WTC11 (cell line): Measurements from ENCODE around the gene VWA5B1. TPM values are rescaled to one million over a fixed set of nuclear protein-coding genes. Genes with fewer than 3 reads are reported as not detected.

ENCODE experiments used
- ATAC-seq: fragments of 200-7000 bp; cut with Tn5 transposase; 2 replicates; pipeline ENCODE4 v1.10.0; 2021; ENCODE audit warnings: mild to moderate bottlenecking, moderate library complexity
- CTCF ChIA-PET: fragments of 300-600 bp; sonication (Branson Sonifier 250); formaldehyde crosslinking; loops from one replicate; lab custom pipeline; 2021; ENCODE audit warnings: antibody characterized with exemption; lab: Charles Lee
- POLR2A ChIA-PET: fragments of 350-600 bp; sonication (Branson Sonifier 250); formaldehyde crosslinking; loops from one replicate; lab custom pipeline; 2021; ENCODE audit warnings: antibody characterized with exemption; lab: Charles Lee
- DNase-seq: peaks from one replicate; pipeline ENCODE4 v3.0.0; 2021; ENCODE audit warnings: low spot score
- H3K27ac Mint-ChIP-seq: 2 replicates; pipeline ENCODE4 v1.8.0; 2021; ENCODE audit warnings: mixed read lengths
- H3K27me3 Mint-ChIP-seq: 2 replicates; pipeline ENCODE4 v1.8.0; 2021; ENCODE audit warnings: low read depth, mild to moderate bottlenecking, moderate library complexity, mixed read lengths
- H3K36me3 Mint-ChIP-seq: 2 replicates; pipeline ENCODE4 v1.8.0; 2021; ENCODE audit warnings: mixed read lengths
- H3K4me1 Mint-ChIP-seq: 2 replicates; pipeline ENCODE4 v1.8.0; 2022; ENCODE audit warnings: mixed read lengths
- H3K4me3 Mint-ChIP-seq: 2 replicates; pipeline ENCODE4 v1.8.0; 2021; ENCODE audit warnings: mild to moderate bottlenecking, moderate library complexity, mixed read lengths
- H3K9me3 Mint-ChIP-seq: 2 replicates; pipeline ENCODE4 v1.8.0; 2021; ENCODE audit warnings: mixed read lengths
- ARID4B ChIP-seq: sonication (generic); formaldehyde crosslinking; IDR thresholded peaks from 2 replicates; pipeline ENCODE4 v1.8.0; 2023; ENCODE audit warnings: missing genetic modification reagents, mild to moderate bottlenecking, borderline replicate concordance
- CREM ChIP-seq: sonication (generic); formaldehyde crosslinking; IDR thresholded peaks from 2 replicates; pipeline ENCODE4 v1.8.1; 2022; ENCODE audit warnings: mild to moderate bottlenecking, missing genetic modification reagents, moderate library complexity
- EMX1 ChIP-seq: fragments of 250-450 bp; sonication (Bioruptor Pico); IDR thresholded peaks from 2 replicates; pipeline ENCODE4 v1.8.0; 2021; ENCODE audit warnings: mild to moderate bottlenecking
- ETV6 ChIP-seq: sonication (generic); formaldehyde crosslinking; IDR thresholded peaks from 2 replicates; pipeline ENCODE4 v1.8.1; 2022; ENCODE audit warnings: mild to moderate bottlenecking, missing genetic modification reagents
- HMGA2 ChIP-seq: fragments of 250-450 bp; sonication (Bioruptor Pico); IDR thresholded peaks from 2 replicates; pipeline ENCODE4 v1.4.0; 2021; ENCODE audit warnings: mild to moderate bottlenecking, moderate library complexity
- MXD4 ChIP-seq: fragments of 250-450 bp; sonication (Bioruptor Pico); IDR thresholded peaks from 2 replicates; pipeline ENCODE4 v1.8.0; 2021; ENCODE audit warnings: mild to moderate bottlenecking, moderate library complexity, borderline replicate concordance
- MYBL2 ChIP-seq: sonication (generic); formaldehyde crosslinking; IDR thresholded peaks from 2 replicates; pipeline ENCODE4 v1.8.1; 2023; ENCODE audit warnings: mild to moderate bottlenecking, moderate library complexity, missing genetic modification reagents
- NR3C1 ChIP-seq: sonication (generic); formaldehyde crosslinking; conservative IDR thresholded peaks from 2 replicates; pipeline ENCODE4 v1.8.1; 2023; ENCODE audit warnings: low read depth, mild to moderate bottlenecking, missing genetic modification reagents
- PRRX2 ChIP-seq: fragments of 250-450 bp; sonication (Bioruptor Pico); IDR thresholded peaks from 2 replicates; pipeline ENCODE4 v1.8.0; 2021; ENCODE audit warnings: mild to moderate bottlenecking
- RELA ChIP-seq: sonication (generic); formaldehyde crosslinking; IDR thresholded peaks from 2 replicates; pipeline ENCODE4 v1.8.1; 2022; ENCODE audit warnings: missing genetic modification reagents, mild to moderate bottlenecking, borderline replicate concordance
- RORB ChIP-seq: fragments of 250-450 bp; sonication (Bioruptor Pico); IDR thresholded peaks from 2 replicates; pipeline ENCODE4 v1.9.0; 2021; ENCODE audit warnings: mild to moderate bottlenecking
- SMAD4 ChIP-seq: sonication (generic); formaldehyde crosslinking; IDR thresholded peaks from 2 replicates; pipeline ENCODE4 v1.8.0; 2022; ENCODE audit warnings: mild to moderate bottlenecking, missing genetic modification reagents
- TEAD4 ChIP-seq: sonication (generic); formaldehyde crosslinking; IDR thresholded peaks from 2 replicates; pipeline ENCODE4 v1.8.0; 2022; ENCODE audit warnings: mild to moderate bottlenecking, missing genetic modification reagents
- ZNF138 ChIP-seq: sonication (generic); formaldehyde crosslinking; conservative IDR thresholded peaks from 2 replicates; pipeline ENCODE4 v1.8.1; 2022; ENCODE audit warnings: mild to moderate bottlenecking, moderate library complexity, missing genetic modification reagents
- ZNF232 ChIP-seq: sonication (generic); formaldehyde crosslinking; IDR thresholded peaks from 2 replicates; pipeline ENCODE4 v1.8.0; 2022; ENCODE audit warnings: mild to moderate bottlenecking, missing genetic modification reagents
- ZNF317 ChIP-seq: sonication (generic); formaldehyde crosslinking; IDR thresholded peaks from 2 replicates; pipeline ENCODE4 v1.8.1; 2023; ENCODE audit warnings: low read depth, mild to moderate bottlenecking, moderate library complexity, missing genetic modification reagents, borderline replicate concordance
- ZNF423 ChIP-seq: fragments of 250-450 bp; sonication (Bioruptor Pico); IDR thresholded peaks from 2 replicates; pipeline ENCODE4 v2.1.2; 2022; ENCODE audit warnings: mild to moderate bottlenecking, moderate library complexity
- total RNA-seq: library from RNA; stranded (reverse); gene quantifications from 3 replicates; pipeline ENCODE4 v1.2.3, GENCODE V29; 2021
- TF ChIP-seq, protein P1 (sequence below): sonication (generic); formaldehyde crosslinking; IDR thresholded peaks from 2 replicates; pipeline ENCODE4 v1.8.0; 2022; ENCODE audit warnings: mild to moderate bottlenecking, missing genetic modification reagents
- TF ChIP-seq, protein P2 (sequence below): sonication (generic); formaldehyde crosslinking; IDR thresholded peaks from 2 replicates; pipeline ENCODE4 v1.8.1; 2023; ENCODE audit warnings: mild to moderate bottlenecking, missing genetic modification reagents, moderate library complexity
- TF ChIP-seq, protein P3 (sequence below): sonication (generic); formaldehyde crosslinking; IDR thresholded peaks from 2 replicates; pipeline ENCODE4 v1.8.1; 2022; ENCODE audit warnings: low read depth, missing genetic modification reagents, borderline replicate concordance
- TF ChIP-seq, protein P4 (sequence below): sonication (generic); formaldehyde crosslinking; conservative IDR thresholded peaks from 2 replicates; pipeline ENCODE4 v1.8.1; 2023; ENCODE audit warnings: mild to moderate bottlenecking, low read depth, missing genetic modification reagents, moderate library complexity

The VWA5B1 gene
- total RNA-seq, 1 experiment from 2014 or later = 1.5 TPM

GRCh38 chr1:20312310-20312709 lies 21.6 kb downstream of the VWA5B1 start:
- ATAC-seq = no peak
- Mint-ChIP-seq H3K36me3 (no peaks in the 10 kb centered on the region), H3K4me3 (no peak overlapping the region), H3K9me3 (no peaks in the 10 kb centered on the region), H3K27ac (no peak overlapping the region), H3K27me3 (no peaks in the 10 kb centered on the region), H3K4me1 (no peaks in the 10 kb centered on the region)
- CTCF ChIA-PET = no interaction called here
- TF ChIP-seq SMAD4 (no peak), PRRX2 (no peak), HMGA2 (CRISPR knock-in tag) (no peak), NR3C1 (no peak), RORB (CRISPR knock-in tag) (no peak), TEAD4 (CRISPR knock-in tag) (no peak), MXD4 (CRISPR knock-in tag) (no peak)
- TF ChIP-seq, protein P1, sequence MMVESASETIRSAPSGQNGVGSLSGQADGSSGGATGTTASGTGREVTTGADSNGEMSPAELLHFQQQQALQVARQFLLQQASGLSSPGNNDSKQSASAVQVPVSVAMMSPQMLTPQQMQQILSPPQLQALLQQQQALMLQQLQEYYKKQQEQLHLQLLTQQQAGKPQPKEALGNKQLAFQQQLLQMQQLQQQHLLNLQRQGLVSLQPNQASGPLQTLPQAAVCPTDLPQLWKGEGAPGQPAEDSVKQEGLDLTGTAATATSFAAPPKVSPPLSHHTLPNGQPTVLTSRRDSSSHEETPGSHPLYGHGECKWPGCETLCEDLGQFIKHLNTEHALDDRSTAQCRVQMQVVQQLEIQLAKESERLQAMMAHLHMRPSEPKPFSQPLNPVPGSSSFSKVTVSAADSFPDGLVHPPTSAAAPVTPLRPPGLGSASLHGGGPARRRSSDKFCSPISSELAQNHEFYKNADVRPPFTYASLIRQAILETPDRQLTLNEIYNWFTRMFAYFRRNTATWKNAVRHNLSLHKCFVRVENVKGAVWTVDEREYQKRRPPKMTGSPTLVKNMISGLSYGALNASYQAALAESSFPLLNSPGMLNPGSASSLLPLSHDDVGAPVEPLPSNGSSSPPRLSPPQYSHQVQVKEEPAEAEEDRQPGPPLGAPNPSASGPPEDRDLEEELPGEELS = no peak
- TF ChIP-seq, protein P2, sequence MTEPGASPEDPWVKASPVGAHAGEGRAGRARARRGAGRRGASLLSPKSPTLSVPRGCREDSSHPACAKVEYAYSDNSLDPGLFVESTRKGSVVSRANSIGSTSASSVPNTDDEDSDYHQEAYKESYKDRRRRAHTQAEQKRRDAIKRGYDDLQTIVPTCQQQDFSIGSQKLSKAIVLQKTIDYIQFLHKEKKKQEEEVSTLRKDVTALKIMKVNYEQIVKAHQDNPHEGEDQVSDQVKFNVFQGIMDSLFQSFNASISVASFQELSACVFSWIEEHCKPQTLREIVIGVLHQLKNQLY = no peak
- TF ChIP-seq, protein P3, sequence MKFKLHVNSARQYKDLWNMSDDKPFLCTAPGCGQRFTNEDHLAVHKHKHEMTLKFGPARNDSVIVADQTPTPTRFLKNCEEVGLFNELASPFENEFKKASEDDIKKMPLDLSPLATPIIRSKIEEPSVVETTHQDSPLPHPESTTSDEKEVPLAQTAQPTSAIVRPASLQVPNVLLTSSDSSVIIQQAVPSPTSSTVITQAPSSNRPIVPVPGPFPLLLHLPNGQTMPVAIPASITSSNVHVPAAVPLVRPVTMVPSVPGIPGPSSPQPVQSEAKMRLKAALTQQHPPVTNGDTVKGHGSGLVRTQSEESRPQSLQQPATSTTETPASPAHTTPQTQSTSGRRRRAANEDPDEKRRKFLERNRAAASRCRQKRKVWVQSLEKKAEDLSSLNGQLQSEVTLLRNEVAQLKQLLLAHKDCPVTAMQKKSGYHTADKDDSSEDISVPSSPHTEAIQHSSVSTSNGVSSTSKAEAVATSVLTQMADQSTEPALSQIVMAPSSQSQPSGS = no peak
- TF ChIP-seq, protein P4, sequence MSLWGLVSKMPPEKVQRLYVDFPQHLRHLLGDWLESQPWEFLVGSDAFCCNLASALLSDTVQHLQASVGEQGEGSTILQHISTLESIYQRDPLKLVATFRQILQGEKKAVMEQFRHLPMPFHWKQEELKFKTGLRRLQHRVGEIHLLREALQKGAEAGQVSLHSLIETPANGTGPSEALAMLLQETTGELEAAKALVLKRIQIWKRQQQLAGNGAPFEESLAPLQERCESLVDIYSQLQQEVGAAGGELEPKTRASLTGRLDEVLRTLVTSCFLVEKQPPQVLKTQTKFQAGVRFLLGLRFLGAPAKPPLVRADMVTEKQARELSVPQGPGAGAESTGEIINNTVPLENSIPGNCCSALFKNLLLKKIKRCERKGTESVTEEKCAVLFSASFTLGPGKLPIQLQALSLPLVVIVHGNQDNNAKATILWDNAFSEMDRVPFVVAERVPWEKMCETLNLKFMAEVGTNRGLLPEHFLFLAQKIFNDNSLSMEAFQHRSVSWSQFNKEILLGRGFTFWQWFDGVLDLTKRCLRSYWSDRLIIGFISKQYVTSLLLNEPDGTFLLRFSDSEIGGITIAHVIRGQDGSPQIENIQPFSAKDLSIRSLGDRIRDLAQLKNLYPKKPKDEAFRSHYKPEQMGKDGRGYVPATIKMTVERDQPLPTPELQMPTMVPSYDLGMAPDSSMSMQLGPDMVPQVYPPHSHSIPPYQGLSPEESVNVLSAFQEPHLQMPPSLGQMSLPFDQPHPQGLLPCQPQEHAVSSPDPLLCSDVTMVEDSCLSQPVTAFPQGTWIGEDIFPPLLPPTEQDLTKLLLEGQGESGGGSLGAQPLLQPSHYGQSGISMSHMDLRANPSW (CRISPR knock-in tag) = no peak
- POLR2A ChIA-PET = no interaction called here
- no peak for DNase-seq

DNA sequence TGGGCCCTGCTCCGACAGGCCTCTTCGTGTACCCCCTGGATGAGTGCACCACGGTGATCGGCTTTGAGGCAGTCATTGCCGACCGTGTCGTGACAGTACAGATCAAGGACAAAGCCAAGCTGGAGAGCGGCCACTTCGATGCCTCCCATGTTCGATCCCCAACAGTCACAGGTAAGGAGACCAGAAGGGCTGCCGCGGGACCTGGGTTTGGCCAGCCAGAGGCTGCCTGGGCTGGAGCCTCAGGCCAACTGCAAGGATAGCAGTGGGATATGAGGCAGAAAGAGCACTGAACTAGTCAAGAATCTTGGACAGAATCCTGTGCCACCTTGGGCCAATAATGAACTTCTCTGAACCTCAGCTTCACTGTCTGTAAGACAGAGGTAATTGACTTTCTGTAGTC lies 22.1 kb downstream of the VWA5B1 start:
- DNase-seq (no peak), ATAC-seq (no peak)
- ChIA-PET CTCF (no interaction called here), POLR2A (no interaction called here)
- Mint-ChIP-seq H3K4me3 (no peak overlapping the region), H3K27ac (no peak overlapping the region), H3K4me1 (no peaks in the 10 kb centered on the region), H3K27me3 (no peaks in the 10 kb centered on the region), H3K36me3 (no peaks in the 10 kb centered on the region), H3K9me3 (no peaks in the 10 kb centered on the region)
- TF ChIP-seq RELA (CRISPR knock-in tag) (no peak), CREM (CRISPR knock-in tag) (no peak), RORB (CRISPR knock-in tag) (no peak), ZNF423 (CRISPR knock-in tag) (no peak), ETV6 (CRISPR knock-in tag) (no peak), ZNF138 (CRISPR knock-in tag) (no peak), ZNF317 (CRISPR knock-in tag) (no peak), EMX1 (no peak), ZNF232 (no peak), TEAD4 (CRISPR knock-in tag) (no peak), ARID4B (CRISPR knock-in tag) (no peak), MYBL2 (no peak)
- TF ChIP-seq, protein P1 = no peak
- TF ChIP-seq, protein P3 = no peak
